NCI-H460 (cell line): ENCODE results near the gene ERICH2. TPM values are rescaled to one million over a fixed set of nuclear protein-coding genes. Genes with fewer than 3 reads are reported as not detected.

Experiments
- DNase-seq: peaks from one replicate; pipeline ENCODE4 v3.0.0-alpha.2; 2016; ENCODE audit warnings: low read depth; ENCODE audit errors: extremely low read depth
- small RNA-seq, 2 experiments: library from RNA; depleted of rRNA; stranded (forward); fragments of <200 nt; gene quantifications; one replicate each; pipeline ENCODE3, GENCODE V24; 2014
- total RNA-seq: library from RNA; depleted of rRNA; stranded (reverse); fragments of >200 nt; shearing (Covaris generic); gene quantifications from 2 replicates; pipeline ENCODE4 v1.2.3, GENCODE V29; 2014; rRNA removed

Gene ERICH2
- total RNA-seq, 1 experiment from 2014 or later: not detected

DNA sequence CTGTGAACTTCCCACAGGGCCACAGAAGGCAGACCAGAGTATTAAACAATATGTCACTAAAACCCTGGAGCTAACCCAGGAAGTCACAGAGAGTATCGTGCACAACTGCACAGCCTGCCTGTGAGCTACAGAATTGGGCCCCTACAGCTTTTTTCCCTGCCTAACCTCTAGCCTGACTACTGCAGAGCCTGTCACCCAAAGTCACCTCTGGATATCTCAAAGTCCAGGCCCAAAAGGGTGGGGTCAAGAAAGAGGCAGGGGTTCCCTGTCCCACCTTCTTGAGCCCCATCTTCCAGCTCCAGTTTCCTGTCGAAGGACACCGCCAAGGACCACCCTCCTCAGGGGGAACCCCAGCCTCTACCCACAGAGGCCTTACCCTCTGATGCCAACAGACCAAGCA, 60.0 kb downstream of the ERICH2 start:
- no peak for DNase-seq

DNA sequence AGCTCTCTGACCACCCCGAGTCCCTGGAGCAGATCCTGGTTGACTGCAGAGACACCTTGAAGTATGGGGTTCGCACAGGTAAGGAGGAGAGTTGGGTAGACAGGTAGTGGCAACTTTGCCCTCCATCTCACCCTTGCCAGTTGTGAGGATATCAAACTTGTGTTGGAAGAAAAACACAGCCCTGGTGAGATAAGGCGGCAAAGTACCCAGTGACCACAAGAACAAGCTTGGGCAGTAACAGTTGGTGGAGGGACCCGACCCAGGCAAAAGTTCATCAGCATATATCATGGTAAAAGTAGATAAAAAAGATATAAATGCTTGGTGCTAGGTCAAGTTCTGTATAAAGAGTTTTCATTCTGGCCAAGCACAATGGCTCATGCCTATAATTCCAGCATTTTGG, 60.9 kb downstream of the ERICH2 start:
- no peak for DNase-seq

DNA sequence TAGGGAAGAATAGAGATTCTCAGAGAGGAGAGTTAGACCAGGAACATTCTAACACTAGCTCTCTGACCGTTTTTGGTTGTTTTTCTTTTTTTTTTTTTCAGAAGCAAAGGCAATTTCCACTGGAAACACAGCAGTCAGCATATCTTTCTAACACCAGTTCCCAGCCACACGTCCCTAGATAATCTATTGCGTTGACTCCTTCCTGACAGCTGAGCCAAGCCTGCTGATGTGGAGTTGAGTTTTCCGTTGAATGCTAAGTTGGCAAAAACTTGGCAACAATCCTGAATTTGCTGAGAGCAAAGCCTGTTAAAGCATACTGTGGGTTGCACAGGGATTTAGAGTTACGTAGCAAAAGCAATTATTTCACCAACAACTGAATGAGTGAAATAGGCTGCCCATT, 65.8 kb downstream of the ERICH2 start:
- DNase-seq: no peak

DNA sequence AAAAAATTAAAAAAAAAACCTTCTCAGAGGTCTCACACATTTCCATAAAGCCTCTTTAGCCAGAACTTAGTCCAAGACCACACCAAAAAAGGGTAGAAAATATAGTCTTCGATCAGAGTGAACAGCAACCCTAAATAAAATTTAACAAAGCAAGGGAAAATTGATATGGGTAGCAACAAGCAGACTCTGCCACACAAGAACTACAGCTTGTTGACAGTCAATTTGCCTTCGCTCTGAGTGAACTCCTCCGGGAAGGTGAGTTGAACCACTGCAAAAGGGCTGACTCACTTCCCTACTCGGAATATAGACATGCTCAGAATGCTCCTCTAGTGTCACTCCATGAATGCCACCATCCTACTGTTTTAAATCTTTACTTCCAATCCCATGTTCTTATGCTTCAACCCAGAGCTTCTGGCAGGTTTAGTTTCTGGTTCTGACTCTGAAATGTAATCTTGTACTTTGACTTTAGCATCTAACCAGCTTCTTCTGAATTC, 70.6 kb downstream of the ERICH2 start:
- DNase-seq: no peak

DNA sequence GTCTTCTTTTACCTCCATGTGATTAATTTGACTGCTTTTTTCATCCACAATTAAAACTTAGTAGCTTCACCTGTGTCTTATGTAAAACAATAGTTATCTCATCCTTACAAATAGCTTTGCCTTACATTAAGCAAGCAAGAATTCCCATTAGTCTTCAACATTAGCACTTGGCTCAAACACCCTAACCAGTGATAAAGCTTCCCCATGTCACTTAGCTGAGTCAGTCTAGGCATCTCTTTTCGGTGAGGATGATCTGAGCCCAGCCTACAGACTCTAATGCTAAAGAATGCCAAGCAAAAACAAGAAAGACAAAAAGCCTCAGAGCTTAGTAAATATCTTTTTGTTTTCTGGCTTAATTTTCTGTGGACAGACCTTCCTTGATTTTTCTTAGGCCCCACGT, 72.6 kb downstream of the ERICH2 start:
- no peak for DNase-seq

DNA sequence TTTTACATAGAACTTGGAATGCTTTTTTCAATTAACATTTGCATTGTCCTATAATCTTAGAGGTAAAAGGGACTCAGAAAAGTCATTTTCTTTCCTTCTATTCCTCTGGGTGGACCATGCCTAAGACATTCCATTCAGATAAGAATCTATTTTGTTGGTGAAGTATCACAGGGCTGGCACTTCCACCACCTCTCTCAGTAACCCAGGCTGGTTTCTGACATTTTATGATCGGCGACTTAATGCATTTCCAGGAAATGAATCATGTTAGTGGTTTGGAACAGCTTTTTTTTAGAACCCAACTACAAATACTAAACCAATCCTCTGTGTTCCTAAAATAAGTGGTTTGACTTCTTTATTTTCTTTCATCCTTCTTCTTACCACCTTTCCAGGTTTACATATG, 73.5 kb downstream of the ERICH2 start:
- no peak for DNase-seq

DNA sequence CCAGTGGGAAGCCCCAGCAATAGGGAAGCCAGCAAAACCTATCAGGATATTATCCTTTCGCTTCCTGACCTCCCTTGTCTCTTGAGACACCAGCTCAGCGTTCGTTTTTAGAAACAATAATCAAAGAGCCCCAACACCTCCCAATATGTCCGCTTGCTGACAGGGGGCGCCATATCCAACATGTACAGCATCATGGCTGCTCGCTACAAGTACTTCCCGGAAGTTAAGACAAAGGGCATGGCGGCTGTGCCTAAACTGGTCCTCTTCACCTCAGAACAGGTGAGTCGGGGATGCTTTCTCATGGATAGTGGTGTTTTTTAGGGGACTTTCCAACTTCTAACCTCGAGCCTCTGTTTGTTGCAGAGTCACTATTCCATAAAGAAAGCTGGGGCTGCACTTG, 75.2 kb downstream of the ERICH2 start:
- DNase-seq: peak; percentile 5

DNA sequence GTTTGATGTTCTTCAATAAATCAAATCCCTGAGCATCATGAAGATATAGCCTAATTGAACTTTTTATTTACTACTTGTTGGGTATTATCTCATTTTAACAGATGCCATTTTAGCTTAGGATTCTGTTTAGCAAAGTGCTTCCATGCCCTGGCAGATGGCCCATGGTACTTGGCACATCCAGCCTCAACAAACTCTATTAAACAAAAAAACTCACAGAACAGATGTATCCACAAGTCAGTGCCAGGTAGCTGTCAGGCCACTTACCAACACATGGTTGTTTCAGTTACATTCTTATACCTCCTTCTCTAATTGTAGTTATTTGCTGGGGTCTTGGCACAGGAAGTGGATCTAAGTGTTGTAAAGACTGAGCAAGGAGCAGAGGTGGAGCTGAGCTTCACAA, 76.1 kb downstream of the ERICH2 start:
- no peak for DNase-seq

DNA sequence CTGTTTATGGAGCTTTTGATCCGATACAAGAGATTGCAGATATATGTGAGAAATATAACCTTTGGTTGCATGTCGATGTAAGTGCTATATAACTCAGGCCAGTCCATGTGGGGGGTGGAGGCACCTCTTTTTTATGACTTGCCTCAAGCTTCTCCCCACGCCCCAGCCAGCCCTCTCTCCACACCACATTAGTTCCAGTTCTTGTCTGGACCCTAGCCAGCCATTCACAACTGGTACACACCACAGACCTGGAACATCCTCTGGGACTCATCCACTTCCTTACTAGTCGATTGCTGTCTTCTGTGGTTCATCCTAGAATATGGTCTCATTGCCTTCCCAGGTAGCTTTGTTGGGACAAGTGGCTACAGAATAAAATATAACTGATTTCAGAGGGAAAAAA, 77.5 kb downstream of the ERICH2 start:
- no peak for DNase-seq

Small RNA genes lying within 50 kb of the gene (small RNA-seq; reads per million reads assigned to genes)
- gene RF00019: 0 reads per million in 2 experiments

Other genes with a start within 250 kb of the ERICH2 start
- 0.07 TPM in 1 of 2 replicates, not detected in the other for gene SP5, start 55.0 kb upstream of the ERICH2 start, total RNA-seq
- gene GAD1, start 46.5 kb downstream of the ERICH2 start, total RNA-seq: not detected in 2 replicates
- gene GORASP2, start 158.9 kb downstream of the ERICH2 start, total RNA-seq: 46.8 and 55.6 TPM in 2 replicates